HG02588 (cell line): ENCODE measurements around the gene PPFIA1.

Source experiments
- ATAC-seq: cut with Tn5 transposase; IDR thresholded peaks from one replicate; pipeline ENCODE4 v1.9.1; 2021; ENCODE audit warnings: mild to moderate bottlenecking, moderate library complexity; ENCODE audit not compliant: unreplicated experiment

Gene PPFIA1

GRCh38 chr11:70428701-70429427 lies 158.4 kb downstream of the PPFIA1 start:
- ATAC-seq = no peak

GRCh38 chr11:70429428-70429705 lies 158.9 kb downstream of the PPFIA1 start:
- no peak for ATAC-seq

GRCh38 chr11:70429724-70430521 lies 159.4 kb downstream of the PPFIA1 start:
- ATAC-seq = no peak

- ATAC-seq = no peak
These were observed 160.4 kb downstream of the PPFIA1 start for GRCh38 chr11:70430671-70431574.

- no peak for ATAC-seq
These were observed 161.1 kb downstream of the PPFIA1 start for GRCh38 chr11:70431611-70432010.

- ATAC-seq = no peak
These were observed 161.6 kb downstream of the PPFIA1 start for GRCh38 chr11:70432065-70432464.

- ATAC-seq = no peak
These were observed 162.1 kb downstream of the PPFIA1 start for GRCh38 chr11:70432580-70432979.

- no peak for ATAC-seq
These were observed 162.5 kb downstream of the PPFIA1 start for GRCh38 chr11:70433038-70433437.

GRCh38 chr11:70433526-70433925 lies 163.0 kb downstream of the PPFIA1 start:
- ATAC-seq = no peak
